Stomach (tissue), 9 donors: ENCODE data around the gene CPAMD8. TPM values are rescaled to one million over a fixed set of nuclear protein-coding genes. Genes with fewer than 3 reads are reported as not detected.

Experiments
- DNase-seq, 2 donors: peaks; one replicate each; pipeline versions ENCODE4 v3.0.0 to v3.0.0-alpha.2; 2013 to 2019
- H3K27ac ChIP-seq, 5 donors: fragments of 200-600 bp in 4 of 5; sonication (generic) in 4 of 5; one replicate each; pipeline ENCODE4 v1.5.1; 2013 to 2019; ENCODE audit warnings: mild to moderate bottlenecking in 1 of 5, moderate library complexity in 1 of 5
- H3K27me3 ChIP-seq, 3 donors: fragments of 200-600 bp; sonication (generic); one replicate each; pipeline ENCODE4 v1.5.1; 2017 to 2019; ENCODE audit warnings: mixed run types in 1 of 3
- H3K36me3 ChIP-seq, 4 donors: fragments of 200-600 bp; sonication (generic); 1 replicate in 3 of 4; 2 replicates in 1 of 4; pipeline ENCODE4 v1.5.1; 2016 to 2019
- H3K4me1 ChIP-seq, 4 donors: fragments of 200-600 bp; sonication (generic); one replicate each; pipeline ENCODE4 v1.5.1; 2016 to 2019
- H3K4me3 ChIP-seq, 4 donors: fragments of 200-600 bp; sonication (generic) in 3 of 4; one replicate each; pipeline ENCODE4 v1.5.1; 2016 to 2019; ENCODE audit warnings: mild to moderate bottlenecking in 1 of 4
- H3K9me3 ChIP-seq, 4 donors: fragments of 200-600 bp; sonication (generic); one replicate each; pipeline ENCODE4 v1.5.1; 2016 to 2019
- EP300 ChIP-seq: sonication (generic); formaldehyde crosslinking; IDR thresholded peaks from one replicate; pipeline ENCODE4 v1.6.1; 2017; ENCODE audit warnings: antibody characterized with exemption
- POLR2A ChIP-seq, 4 donors: fragments of 450-650 bp; IDR thresholded peaks; one replicate each; pipeline ENCODE4 v1.6.1; 2016; ENCODE audit warnings: antibody characterized with exemption in 4 of 4, control low read depth in 2 of 4, mild to moderate bottlenecking in 1 of 4, moderate library complexity in 1 of 4
- POLR2AphosphoS5 ChIP-seq, 3 donors: sonication (generic); formaldehyde crosslinking; IDR thresholded peaks; one replicate each; pipeline ENCODE4 v1.6.1; 2016; ENCODE audit warnings: antibody characterized with exemption in 3 of 3
- WGBS, 5 donors: extraction: QIAGEN DNeasy Blood & Tissue Kit in 3 of 5; methylation state at CpG; one replicate each; pipeline versions ENCODE4 v1.1.5 to v1.1.7; 2013 to 2018; 5-methylcytosine and 5-hydroxymethylcytosine counted together
- intact Hi-C: fragments of 100-400 bp; cut with DNase I; formaldehyde crosslinking; loops from one replicate; pipeline ENCODE4 v1.15.1; 2023; ENCODE audit warnings: low total_unique reads
- polyA plus RNA-seq, 3 donors: library from polyadenylated mRNA; stranded (reverse); fragments of 200-250 nt; gene quantifications; one replicate each; pipeline ENCODE4 v1.2.3, GENCODE V29; 2013
- total RNA-seq, 5 donors: library from RNA; depleted of rRNA; stranded (reverse); fragments of >200 nt; gene quantifications; one replicate each; pipeline versions ENCODE4 v1.1.0 to v1.2.3, GENCODE V29; 2014 to 2016
- TF ChIP-seq, protein P1 (sequence below), 7 experiments: fragments of 450-650 bp in 4 of 7; fragments of 200-600 bp in 3 of 7; sonication (generic) in 3 of 7; IDR thresholded peaks; one replicate each; pipeline ENCODE4 v1.5.1; 2016 to 2019; ENCODE audit warnings: antibody characterized with exemption in 7 of 7, control low read depth in 2 of 7, mild to moderate bottlenecking in 1 of 7
- donor health status: healthy with polysubstance abuse.
- donor health status: Bipolar disorder and iron deficiency.
- donor health status: healthy.

The CPAMD8 gene
- total and polyA plus RNA-seq, 8 donors = 0.43 to 221 (median 8.6) TPM

DNA sequence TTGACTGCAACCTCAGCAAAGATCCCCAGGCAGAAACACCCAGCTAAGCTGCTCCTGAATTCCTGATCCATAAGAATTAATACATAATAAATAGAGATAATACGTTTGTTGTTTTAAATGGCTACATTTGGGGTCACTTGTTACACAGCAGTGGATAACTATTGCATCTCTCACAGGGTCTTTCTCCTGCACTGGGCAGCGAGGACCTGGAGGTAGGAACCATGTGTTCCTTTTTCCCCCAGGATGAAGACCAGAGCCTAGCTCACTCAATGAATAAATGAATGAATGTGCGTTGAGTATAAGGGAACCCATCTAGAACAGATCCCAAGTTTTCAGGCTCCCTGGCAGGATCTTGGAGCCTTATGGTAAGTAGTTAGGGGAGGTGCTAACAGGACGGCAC, 107.1 kb downstream of the CPAMD8 start:
- TF ChIP-seq POLR2AphosphoS5 (IDR thresholded peaks at IDR 0.05) (no peak), EP300 (no peak), POLR2A (IDR thresholded peaks at IDR 0.05) (no peak)
- TF ChIP-seq, protein P1, sequence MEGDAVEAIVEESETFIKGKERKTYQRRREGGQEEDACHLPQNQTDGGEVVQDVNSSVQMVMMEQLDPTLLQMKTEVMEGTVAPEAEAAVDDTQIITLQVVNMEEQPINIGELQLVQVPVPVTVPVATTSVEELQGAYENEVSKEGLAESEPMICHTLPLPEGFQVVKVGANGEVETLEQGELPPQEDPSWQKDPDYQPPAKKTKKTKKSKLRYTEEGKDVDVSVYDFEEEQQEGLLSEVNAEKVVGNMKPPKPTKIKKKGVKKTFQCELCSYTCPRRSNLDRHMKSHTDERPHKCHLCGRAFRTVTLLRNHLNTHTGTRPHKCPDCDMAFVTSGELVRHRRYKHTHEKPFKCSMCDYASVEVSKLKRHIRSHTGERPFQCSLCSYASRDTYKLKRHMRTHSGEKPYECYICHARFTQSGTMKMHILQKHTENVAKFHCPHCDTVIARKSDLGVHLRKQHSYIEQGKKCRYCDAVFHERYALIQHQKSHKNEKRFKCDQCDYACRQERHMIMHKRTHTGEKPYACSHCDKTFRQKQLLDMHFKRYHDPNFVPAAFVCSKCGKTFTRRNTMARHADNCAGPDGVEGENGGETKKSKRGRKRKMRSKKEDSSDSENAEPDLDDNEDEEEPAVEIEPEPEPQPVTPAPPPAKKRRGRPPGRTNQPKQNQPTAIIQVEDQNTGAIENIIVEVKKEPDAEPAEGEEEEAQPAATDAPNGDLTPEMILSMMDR (IDR thresholded peaks at IDR 0.05) = no peak
- Histone ChIP-seq H3K27me3 (no peaks in the 10 kb centered on the region), H3K4me3 (no peak overlapping the region), H3K4me1 (no peaks in the 10 kb centered on the region), H3K27ac (no peak overlapping the region), H3K36me3 (no peaks in the 10 kb centered on the region), H3K9me3 (peaks cover 0 to 25% (median 23%) of the 10 kb centered on the region in 4 donors)
- intact Hi-C loops = no loop called here
- DNase-seq = no peak
- WGBS, 5 donors = 65 to 85% (median 78%) methylated on average over 4 of the region's 4 CpGs

DNA sequence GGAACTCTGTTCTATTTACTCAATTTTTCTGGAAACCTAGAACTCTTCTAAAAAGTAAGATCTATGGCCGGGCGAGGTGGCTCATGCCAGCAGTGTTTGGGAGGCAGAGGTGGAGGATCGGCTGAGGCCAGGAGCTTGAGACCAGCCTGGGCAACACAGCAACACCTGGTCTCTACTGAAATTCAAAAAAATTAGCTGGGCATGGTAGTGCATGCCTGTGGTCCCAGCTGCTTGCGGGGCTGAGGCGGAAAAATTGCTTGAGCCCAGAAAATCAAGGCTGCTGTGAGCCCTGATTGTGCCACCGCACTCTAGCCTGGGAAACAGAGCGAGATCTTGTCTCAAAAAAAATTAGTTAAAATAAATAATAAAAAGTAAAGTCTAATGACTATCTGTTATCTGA, 109.2 kb downstream of the CPAMD8 start:
- no peak overlapping the region for H3K4me3 ChIP-seq
- no peaks in the 10 kb centered on the region for H3K4me1 ChIP-seq
- intact Hi-C loops = no loop called here
- TF ChIP-seq POLR2AphosphoS5 (IDR thresholded peaks at IDR 0.05) (no peak), POLR2A (IDR thresholded peaks at IDR 0.05) (no peak), EP300 (no peak)
- TF ChIP-seq, protein P1 (IDR thresholded peaks at IDR 0.05) = no peak
- H3K27ac ChIP-seq = no peak overlapping the region
- no peaks in the 10 kb centered on the region for H3K27me3 ChIP-seq
- no peak for DNase-seq
- no peaks in the 10 kb centered on the region for H3K36me3 ChIP-seq
- WGBS, 5 donors = 81 to 87% (median 82%) methylated on average over 7 of the region's 7 CpGs
- H3K9me3 ChIP-seq = peaks cover 7 to 46% (median 42%) of the 10 kb centered on the region in 4 donors

DNA sequence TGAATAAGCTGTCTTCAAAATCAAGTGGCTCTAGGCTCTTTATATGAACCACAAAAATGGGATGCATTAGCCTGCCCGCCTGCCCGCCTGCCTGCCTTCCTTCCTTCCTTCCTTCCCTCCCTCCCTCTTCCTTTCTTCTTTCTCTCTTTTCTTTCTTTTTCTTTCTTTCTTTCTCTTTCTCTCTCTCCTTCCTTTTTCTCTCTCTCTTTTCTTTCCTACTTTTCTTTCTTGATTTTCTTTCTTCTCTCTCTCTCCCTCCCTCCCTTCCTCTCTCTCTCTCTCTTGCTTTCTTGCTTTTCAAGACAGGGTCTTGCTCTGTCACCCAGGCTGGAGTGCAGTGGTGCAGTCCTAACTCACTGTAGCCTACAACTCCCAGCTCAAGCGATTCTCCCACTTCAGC, 110.9 kb downstream of the CPAMD8 start:
- Histone ChIP-seq H3K27ac (no peak overlapping the region), H3K4me1 (no peaks in the 10 kb centered on the region), H3K27me3 (no peaks in the 10 kb centered on the region), H3K4me3 (no peak overlapping the region), H3K36me3 (no peaks in the 10 kb centered on the region), H3K9me3 (peaks cover 12 to 60% (median 55%) of the 10 kb centered on the region in 4 donors)
- no peak for DNase-seq
- intact Hi-C loops = no loop called here
- TF ChIP-seq, protein P1 (IDR thresholded peaks at IDR 0.05) = no peak
- no peak for TF ChIP-seq POLR2A (IDR thresholded peaks at IDR 0.05)
- no peak for TF ChIP-seq EP300
- no peak for TF ChIP-seq POLR2AphosphoS5 (IDR thresholded peaks at IDR 0.05)
- WGBS, 5 donors = 58 to 87% (median 64%) methylated on average over 3 of the region's 3 CpGs

DNA sequence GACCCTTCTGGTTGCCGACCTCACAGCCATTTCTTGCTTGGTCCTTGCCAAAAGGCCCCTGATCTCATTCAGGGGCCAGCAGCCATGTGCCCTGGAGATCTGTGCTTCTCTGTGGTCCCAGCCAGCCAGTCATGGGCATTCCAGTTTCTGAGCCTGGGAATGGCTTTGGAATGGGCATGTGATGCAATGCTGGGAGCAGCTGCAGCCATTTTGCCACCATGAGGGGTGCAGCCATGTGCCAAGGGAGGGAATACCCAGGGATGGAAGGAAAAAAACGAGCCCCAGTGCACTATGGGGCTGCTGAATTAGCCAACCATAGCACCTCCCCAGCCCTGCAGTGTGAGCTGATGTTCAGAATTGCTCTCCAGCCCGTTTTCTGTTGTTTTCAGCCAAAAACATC, 111.5 kb downstream of the CPAMD8 start:
- no peak for DNase-seq
- intact Hi-C loops = no loop called here
- WGBS, 5 donors = 52 to 75% (median 69%) methylated on average over 3 of the region's 3 CpGs
- Histone ChIP-seq H3K4me1 (no peaks in the 10 kb centered on the region), H3K9me3 (peaks cover 12 to 60% (median 55%) of the 10 kb centered on the region in 4 donors), H3K4me3 (no peak overlapping the region), H3K27me3 (no peaks in the 10 kb centered on the region), H3K27ac (no peak overlapping the region), H3K36me3 (no peaks in the 10 kb centered on the region)
- TF ChIP-seq POLR2A (IDR thresholded peaks at IDR 0.05) (no peak), EP300 (no peak), POLR2AphosphoS5 (IDR thresholded peaks at IDR 0.05) (no peak)
- TF ChIP-seq, protein P1 (IDR thresholded peaks at IDR 0.05) = no peak
